Gastroesophageal sphincter (tissue), 3 donors: ENCODE measurements around the gene TOB1.

Experiments used
- POLR2A ChIP-seq, 2 donors: fragments of 450-650 bp; IDR thresholded peaks; one replicate each; pipeline ENCODE4 v1.6.1; 2017; ENCODE audit warnings: antibody characterized with exemption in 2 of 2, mild to moderate bottlenecking in 2 of 2, moderate library complexity in 1 of 2
- POLR2AphosphoS5 ChIP-seq: sonication (generic); formaldehyde crosslinking; IDR thresholded peaks from one replicate; pipeline ENCODE4 v1.6.1; 2017; ENCODE audit warnings: antibody characterized with exemption
- TF ChIP-seq, protein P1 (sequence below), 4 experiments: fragments of 200-600 bp in 2 of 4; fragments of 450-650 bp in 2 of 4; sonication (generic) in 1 of 4; IDR thresholded peaks; one replicate each; pipeline ENCODE4 v1.5.1; 2017 to 2019; ENCODE audit warnings: antibody characterized with exemption in 4 of 4, mild to moderate bottlenecking in 2 of 4, moderate library complexity in 2 of 4

DNA sequence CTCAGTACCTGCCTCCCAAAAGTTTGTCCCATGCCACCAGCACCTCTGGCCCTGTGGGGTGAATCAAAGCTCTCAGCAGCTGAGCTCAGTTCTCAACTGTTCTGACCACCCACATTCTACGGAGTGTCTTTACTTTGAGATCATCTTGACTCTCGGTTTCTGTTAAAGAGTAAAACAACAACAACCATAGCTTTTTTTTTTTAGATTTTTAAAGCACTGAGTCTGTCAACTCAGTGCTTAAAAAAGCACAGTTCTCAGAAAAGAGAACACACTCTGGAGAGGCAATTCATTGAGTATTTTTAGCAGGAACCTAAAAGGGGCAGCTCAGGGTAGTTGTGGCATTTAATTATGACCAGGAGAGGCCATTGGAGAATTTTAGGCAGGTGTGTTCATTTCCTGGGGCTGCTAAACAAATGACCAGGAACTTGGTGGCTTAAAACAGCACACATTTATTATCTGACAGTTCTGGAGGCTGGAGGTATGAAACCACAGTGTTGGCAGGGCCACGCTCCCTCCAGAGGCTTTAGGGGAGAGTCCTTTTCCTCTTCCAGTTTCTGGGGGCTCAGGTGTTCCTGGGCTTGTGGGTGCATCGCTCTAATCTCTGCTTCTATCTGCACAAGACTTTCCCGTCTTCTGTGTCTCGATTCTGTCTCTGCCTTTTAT lies 37.5 kb downstream of the TOB1 start:
- TF ChIP-seq, protein P1, sequence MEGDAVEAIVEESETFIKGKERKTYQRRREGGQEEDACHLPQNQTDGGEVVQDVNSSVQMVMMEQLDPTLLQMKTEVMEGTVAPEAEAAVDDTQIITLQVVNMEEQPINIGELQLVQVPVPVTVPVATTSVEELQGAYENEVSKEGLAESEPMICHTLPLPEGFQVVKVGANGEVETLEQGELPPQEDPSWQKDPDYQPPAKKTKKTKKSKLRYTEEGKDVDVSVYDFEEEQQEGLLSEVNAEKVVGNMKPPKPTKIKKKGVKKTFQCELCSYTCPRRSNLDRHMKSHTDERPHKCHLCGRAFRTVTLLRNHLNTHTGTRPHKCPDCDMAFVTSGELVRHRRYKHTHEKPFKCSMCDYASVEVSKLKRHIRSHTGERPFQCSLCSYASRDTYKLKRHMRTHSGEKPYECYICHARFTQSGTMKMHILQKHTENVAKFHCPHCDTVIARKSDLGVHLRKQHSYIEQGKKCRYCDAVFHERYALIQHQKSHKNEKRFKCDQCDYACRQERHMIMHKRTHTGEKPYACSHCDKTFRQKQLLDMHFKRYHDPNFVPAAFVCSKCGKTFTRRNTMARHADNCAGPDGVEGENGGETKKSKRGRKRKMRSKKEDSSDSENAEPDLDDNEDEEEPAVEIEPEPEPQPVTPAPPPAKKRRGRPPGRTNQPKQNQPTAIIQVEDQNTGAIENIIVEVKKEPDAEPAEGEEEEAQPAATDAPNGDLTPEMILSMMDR (IDR thresholded peaks at IDR 0.05), result no peak
- TF ChIP-seq POLR2A (IDR thresholded peaks at IDR 0.05), result no peak
- TF ChIP-seq POLR2AphosphoS5, result no peak
